Tongue (tissue), 2 donors: Measurements from ENCODE around the gene ABCC4. TPM values are rescaled to one million over a fixed set of nuclear protein-coding genes. Genes with fewer than 3 reads are reported as not detected.
A peak's percentile ranks its signal among the peaks of the same experiment; 100 is the strongest.

Experiments
- DNase-seq: peaks from one replicate; pipeline ENCODE4 v3.0.0-alpha.2; 2015
- total RNA-seq: library from RNA; depleted of rRNA; stranded (reverse); fragments of >200 nt; gene quantifications from one replicate; pipeline ENCODE4 v1.2.3, GENCODE V29; 2014

Gene ABCC4
- total RNA-seq, 1 donor from 2014 or later: 9.2 TPM

DNA sequence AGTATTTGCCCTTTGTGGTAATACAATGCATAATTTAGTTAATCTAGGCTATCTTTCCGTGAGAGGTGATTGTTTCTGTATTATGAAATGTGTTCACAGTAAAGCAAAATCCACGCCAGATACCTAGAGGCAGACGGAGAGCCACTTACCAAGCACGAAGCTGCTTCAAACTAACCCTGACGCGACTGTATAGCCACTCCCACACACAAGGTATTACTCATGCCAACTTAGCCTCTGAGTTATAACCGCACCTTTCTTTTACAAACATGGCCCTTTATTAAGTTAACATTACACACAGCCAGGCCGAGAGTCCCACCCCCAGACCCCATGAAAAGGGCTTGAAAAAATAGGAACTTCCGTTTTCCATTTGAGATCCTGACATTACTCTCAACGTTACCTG is 185.7 kb downstream of the ABCC4 start:
- peak; percentile 24 for DNase-seq

DNA sequence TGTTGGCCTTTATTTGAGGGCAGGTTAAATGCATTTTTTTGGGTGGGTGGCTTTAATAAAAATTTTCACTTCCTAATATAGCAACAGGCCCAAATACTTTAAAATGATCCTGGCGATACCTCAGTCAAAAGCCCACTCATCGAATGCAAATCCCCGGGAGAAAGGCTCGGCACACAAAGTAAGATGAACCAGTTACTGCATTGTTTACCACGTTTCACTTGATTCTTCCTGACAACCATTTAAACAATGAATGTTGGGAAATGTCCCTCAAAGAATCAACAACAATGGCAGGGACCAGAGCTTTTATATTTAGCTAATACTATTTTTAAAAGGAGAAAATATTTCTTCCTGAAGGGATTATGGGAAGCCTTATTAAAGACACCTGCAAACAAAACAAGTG is 187.7 kb downstream of the ABCC4 start:
- no peak for DNase-seq

DNA sequence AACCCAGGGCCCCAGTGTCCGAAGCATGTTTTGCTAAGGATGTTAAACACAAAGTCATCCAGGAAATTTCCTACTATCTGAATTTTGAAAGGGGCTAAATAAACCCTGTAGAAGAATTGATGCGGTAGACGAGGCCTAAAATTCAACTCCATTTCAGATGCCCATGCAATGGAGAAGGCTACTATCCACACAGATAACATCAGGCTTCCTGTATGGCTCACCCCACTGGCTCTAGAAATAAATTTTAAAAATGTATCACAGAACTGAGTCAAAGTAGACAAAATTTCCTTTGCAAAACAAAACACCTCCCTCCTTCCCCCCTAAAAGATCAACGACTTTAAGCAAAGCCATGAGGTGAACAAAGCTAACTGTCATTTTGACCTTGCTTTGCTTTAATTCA is 188.4 kb downstream of the ABCC4 start:
- DNase-seq: no peak

DNA sequence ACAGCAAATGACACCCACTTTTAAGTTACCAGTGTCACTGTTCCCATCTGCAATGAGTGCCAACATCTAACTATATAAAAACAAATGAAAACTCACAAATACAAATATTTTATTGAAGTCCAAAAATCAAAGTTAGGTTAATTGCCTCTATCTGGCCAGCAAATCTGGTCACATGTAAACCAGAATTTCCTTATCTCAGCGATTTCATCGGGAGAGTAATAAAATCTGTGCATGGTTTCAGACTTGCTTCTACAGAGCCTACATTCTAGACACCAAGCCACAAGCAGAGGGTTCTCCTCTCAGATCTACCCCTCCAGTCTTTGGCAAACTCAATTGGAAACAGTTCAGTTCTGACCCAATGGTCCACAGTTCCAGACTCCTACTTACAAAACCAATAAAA is 189.6 kb downstream of the ABCC4 start:
- no peak for DNase-seq

DNA sequence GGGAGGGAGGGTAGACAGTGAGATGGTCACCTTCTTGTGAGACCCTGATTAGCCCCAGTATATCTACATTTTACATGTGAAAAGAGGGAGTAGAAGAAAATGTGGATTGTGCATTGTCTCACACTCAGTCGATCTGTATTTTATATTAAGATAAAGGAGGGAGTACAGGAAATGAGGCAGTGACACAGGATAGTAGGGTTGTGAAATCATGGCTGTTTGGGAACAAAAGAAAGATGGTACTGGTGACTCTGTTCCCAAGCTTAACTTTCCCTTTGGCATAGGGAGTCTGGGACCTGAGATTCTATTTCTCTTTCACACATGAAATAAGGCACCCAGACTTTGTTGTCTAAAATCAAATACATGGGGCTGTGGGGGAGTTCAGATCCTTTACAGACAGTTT is 194.7 kb downstream of the ABCC4 start:
- DNase-seq: no peak

DNA sequence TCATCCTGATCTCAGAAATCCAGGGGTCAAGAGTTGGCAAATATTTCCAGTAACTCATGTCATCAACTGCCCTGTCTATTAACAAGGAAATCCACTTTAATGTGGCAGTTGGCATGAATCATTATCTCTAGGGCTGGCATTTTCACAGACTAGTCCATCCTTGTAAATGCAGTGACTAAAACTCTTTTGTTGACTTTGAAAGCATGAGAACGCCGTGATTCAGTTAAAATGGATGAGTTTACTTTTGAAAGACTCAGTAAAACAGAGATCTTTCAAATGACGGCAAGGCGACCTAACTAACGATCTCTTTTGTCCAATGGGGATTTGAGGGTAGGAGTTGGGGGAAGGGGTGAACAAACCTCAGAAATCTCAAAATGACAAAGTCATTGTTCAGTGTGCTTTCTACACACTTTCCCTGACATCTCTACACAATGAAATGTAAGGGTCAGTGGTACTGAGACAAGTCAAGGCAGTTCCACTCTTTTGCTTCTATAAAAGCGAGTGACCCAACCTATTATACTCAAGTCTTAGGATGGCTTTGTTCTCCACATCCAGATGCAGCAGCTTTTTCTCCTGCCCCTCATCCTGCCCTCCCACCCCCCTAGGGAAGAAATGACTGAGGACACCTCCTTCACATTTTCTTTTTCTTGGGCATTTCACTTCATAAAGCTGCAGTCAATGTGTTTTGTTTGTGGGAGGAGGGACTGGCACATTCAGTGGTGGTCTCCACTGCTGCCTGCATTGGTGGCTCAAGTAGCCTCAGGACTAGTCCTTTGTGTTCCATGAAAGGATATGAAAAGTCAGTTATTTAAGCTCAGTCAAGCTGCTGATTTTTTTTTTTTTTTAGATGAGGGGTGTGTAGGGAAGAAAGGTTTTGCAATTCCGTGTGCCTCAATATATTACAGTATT is 200.5 kb downstream of the ABCC4 start:
- DNase-seq: no peak

DNA sequence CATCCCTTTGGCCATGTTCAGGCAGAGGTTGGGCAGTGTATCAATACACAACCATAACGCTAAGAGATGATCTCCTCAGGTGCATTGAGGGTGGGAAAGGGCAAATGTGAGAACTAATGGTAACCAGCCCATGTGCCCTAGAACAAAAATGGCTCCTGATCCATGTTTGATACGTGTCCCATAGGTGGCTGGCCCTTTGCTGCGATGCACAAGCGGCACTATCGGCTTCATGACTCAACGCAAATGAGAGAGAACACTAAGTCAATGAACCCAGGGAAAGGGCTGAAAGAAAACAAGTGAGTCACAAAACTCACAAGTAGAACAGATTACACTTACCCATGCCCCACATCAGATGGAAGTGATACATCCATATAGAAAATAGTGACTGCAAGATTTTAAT is 201.7 kb downstream of the ABCC4 start:
- no peak for DNase-seq

DNA sequence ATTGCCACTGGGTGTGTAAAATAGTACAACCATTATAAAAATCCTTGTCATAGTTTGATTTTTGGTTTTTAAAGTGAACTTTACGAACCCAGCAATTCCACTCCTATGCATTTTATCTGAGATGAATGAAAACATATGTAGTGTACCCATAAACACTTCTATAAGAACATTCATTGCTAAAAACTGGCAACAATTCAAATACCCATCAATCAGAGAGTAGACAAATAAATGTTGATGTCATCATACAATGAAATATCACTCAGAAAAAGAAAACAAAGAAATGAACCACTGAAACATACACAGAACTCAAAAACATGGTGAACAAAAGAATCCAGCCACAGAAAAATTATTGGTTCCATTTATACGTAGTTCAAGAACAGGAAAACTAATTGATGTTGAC is 202.3 kb downstream of the ABCC4 start:
- DNase-seq: no peak

DNA sequence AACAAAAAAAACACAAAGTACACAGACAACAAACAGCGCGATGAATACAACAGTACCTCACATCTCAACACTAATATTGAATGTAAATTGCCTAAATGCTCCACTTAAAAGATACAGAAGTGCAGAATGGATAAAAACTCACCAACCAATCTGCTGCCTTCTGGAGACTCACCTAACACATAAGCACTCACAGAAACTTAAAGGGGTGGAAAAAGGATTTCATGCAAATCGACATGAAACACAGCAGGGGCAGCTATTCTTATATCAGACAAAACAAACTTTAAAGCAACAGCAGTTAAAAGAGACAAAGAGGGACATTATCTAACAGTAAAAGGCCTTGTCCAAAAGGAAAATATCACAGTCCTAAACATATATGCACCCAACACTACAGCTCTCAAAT is 209.5 kb downstream of the ABCC4 start:
- DNase-seq: no peak

DNA sequence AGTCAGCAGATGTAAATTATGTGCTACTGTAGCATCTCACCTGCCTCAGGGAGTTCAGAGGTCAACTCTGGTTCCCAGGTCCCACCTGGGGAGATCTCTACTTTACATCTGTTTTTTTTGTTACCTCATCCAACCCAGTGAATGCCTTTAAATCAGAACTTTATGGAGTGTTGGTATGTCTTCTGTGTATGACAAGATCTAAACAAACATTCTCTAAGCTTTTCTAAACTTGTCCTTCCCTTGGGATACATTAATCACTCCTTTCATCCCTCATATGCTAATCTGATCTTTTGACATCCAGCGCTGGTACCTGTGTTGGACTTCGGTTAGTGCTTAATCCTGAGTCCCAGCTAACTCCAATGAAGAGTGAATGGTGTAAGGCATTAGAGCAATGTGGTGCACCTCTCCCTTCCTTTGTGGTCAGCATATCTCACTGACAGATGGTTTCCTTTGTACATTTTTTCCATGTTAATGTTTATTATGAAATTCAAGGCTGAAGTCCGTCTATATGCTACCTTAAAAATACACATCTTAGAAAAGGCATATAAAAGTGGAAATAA is 213.4 kb downstream of the ABCC4 start:
- no peak for DNase-seq

DNA sequence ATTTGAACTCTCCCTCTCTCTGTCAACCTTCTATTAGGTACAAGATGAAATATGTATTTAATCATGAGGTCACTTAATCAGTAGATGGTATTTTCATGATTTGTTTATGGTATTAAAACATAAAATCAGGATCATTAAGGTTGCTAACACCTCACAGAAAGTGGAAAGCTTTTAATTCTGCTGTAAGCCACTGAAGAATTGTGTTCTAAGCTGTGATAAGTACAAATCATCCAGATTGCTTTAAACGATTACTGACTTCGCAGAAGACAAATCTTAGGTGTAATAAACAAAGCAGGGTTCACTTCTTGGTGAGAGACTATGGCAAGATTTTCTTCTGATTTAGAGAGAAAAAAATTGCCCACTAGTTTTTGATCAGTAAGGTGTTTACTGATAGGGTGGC is 214.5 kb downstream of the ABCC4 start:
- DNase-seq: no peak

DNA sequence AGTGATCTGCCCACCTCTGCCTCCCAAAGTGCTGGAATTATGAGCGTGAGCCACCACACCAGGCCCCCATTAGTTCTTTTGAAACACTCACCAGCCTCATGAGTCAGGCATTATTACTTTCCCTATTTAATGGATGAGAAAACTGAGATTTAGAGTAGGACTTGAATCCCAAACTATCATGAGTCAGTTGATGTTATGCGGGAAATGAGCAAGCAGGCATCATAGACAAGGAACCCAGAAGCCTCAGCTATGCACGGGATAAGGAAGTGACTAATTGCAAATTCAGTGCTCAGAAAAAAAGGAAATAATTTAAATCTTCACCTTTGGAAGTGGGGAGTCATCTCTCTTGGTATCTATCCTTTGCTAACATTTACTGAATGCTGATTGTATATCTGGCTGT is 217.5 kb downstream of the ABCC4 start:
- no peak for DNase-seq

DNA sequence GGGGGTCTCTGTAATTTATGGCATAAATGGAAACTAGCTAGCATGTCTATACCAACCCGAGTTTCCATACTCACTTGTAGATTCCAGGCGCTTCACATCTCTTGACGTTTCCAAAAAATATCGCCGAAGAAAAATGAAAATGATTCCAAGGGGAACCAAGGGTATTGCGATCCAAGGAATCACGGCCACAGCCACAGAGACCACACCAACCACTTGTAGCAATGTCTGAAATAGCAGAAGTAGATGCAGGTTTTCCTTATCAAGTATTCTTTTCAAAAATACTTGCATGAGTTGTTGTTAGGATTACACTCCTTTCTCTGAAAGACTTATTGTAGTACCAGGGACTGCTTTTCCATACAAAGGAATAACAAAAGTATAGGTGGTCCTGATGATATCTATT is 218.2 kb downstream of the ABCC4 start:
- DNase-seq: no peak

DNA sequence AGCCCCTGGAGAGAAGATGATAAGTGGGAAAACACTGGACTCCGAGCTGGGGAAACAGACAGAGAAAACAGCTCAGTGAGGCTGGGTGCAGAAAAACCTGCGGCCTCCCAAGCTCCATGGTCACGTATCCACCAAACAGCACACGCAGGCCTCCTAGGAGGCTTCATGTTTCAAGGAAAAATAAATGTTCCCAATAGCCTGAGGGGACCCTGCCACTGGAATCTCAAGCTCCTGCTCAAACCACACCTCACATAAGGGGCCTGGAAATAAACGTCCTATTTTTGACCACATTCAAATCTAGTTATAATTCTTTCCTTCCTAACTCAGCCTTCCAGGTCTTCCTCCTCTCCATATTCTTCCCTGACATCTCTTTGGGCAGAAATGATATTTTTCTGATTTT is 225.7 kb downstream of the ABCC4 start:
- DNase-seq: peak; percentile 3

DNA sequence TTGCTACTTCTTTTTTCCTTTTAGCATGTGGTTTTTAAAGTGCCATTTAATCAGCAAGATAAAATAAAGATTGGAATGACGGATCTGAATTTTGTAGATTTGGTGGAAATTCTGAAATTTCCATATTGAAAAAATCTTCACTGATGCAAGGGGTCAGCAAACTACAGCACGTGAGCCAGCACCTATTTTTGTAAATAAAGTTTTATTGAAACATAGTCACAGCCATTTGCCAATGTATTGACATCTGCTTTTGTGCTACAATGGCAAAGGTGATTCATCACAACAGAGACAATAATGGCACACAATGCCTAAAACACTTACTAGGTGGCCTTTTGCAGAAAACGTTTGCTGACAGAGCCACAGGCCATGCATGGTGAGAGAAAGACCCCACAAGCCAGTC is 226.4 kb downstream of the ABCC4 start:
- no peak for DNase-seq

DNA sequence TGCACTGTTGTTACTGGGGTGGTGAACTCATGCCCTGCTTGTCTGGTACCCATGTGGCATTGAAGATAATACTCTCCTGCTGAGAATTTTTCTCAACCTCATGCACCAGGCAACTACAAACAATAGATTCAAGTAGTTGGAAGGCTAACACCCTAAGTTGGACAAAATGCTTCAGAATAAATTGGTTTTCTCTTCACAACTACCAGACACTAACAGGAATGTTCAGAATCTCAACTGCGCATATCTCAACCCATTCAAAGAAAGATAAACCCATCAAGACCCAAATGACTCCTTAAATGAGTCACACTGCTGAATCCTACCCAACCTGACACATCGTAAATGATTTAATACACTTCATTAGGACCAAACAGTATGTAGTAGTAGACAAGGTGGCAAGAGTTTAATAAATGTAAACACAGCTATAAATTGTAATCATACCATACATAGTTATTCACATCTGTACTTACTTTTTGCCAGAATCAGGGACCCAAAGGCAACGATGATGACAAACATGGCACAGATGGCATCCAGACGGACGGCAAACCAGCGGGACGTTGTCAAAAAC is 227.4 kb downstream of the ABCC4 start:
- DNase-seq: no peak

DNA sequence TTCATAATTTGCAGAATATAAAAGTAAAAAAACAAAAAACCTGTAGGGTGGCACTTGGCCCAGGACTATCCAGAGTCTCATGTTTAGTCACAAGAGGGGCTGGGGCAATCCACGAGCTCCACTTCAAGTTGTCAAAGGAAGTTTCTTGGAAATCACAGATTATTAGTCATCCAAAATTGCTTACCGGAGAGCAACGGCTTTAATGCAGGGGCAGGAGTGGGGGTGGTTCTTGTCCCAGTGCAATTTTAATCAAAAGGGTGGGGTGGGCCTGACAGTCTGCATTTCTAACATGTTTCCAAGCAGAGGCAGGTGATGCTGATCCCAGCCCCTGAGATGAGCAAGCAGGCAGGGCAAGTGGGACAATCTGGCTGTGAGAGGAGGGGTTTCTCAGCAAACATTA is 233.9 kb downstream of the ABCC4 start:
- DNase-seq: no peak

DNA sequence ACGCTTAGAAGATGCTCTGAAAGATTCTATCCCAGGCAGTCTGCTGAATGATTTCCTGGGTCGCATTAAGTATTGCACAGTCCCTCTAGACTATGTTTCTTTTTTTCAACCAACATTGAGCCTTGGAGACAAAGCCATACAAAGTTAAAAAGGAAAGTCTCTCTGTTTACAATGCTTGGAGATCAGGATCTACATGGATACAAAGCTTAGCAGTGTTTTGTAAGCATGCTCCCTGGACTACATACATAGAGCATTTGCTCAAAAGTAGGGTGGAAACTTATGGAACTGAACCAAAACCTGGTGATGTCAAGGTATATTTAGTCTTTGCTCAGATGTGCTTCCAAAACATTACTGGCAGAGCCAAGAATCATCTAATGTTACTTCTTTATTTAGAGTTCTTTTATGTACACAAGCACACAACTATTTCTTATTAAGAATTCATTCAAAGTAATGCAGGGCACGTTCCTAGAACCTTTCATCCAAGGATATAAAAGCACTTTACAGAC is 241.2 kb downstream of the ABCC4 start:
- DNase-seq: peak; percentile 34

DNA sequence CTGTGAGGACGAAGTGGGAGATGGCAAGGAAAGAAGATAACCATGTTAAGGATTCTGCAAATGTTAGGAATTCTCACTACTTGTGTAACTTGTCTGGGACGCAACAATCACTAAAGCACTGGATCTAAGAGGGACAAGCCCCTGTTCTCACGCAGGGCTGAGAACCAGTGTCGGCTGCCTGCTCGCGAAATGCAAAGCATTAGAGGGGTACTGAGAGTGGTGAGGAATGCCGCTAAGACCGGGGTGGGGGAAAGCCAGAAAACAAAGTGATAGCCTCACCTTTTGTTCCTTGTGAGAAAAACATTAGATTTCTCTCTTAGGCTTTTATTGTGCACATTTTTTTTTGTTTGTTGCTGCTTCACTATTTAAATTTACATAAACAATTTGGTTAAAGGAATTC is 241.9 kb downstream of the ABCC4 start:
- DNase-seq: no peak

DNA sequence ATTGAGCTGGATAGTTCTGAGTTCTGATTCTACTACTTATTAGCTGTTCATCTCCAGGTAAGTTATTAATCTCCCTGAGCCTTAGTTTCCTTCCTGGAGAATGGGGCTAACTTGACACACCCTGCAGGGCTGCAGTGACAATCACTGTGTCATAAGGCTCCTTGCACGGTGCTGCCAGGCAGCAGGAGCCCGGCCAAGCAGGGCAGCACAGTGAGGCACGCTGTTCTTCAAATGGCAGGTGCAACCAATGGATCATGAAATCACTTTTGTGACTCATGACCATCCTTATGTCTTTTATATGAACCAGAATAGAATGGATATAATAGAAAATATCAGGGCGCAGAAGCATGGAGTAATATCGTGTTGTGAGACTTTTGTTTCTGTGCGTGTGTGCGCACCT is 242.6 kb downstream of the ABCC4 start:
- DNase-seq: no peak

DNA sequence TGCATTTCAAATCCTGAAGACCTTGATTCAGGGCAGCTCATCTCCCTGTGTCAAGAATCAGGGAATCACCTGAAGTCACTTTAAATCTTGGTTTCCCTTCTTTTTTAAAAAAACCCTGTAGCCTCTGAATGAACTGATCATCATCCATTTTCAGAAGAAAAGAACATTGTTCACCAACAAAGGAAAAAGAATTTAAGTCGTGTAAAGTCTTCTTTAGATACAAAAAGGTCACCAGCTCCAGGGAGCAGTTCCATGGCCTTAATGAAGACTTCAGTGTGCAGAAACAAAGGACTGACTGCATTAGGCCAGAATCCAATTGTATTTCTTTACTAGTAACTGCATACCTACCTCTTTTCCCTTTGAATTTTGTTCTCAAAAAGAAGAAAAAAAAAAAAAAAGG is 245.0 kb downstream of the ABCC4 start:
- no peak for DNase-seq

DNA sequence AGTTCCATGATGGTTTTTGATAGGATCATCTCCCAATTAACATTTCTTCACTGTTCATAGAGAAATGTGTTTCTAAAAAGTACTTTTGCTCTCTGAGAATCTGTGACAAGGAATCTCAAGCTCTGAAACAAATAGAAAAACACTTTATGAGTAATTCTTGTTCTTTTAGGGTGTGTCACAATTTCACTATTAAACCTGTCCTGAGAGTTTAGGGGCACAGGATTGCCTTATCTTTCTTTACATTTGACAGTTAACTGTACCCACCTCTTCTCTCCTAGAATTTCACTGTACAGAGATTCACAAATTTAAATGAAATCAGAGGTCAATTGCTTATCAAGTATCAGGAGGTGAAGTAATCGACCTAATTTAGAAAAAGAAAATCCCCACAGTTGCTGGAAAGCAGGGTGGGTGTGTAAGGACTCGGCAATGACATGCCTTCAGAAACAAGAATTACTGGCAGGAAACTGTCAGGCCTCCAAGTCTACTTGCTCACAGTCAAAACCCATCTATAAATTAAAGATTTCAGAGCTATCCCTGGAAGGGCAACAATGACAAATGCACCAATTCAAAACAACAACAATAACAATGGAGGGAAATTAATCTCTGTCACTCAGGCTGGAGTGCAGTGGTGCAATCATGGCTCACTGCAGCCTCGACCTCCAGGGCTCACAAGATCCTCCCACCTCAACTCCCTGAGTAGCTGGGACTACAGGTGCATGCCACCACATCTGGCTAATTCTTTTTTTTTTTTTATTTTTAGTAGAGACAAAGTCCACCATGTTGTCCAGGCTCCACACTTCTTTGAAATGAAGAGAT is 250.2 kb downstream of the ABCC4 start:
- no peak for DNase-seq

DNA sequence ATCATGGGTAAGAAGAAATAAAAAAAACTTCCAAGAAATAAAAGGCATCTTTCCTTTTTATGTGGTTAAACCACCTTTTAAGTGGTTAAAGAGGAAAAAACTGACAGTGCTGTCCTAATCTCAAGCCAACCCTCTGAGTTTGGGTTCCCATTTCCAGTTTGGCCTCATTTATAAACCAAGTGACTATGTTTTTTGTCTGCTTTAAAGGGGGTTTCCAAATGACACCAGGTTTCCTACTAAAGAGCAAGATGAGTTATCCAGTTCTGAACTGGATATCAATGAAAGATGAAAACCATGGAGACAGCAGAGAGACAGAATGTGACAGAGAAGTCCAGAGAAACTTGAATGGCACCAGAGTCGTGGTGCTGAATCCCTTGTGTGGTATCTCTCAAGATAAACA is 251.5 kb downstream of the ABCC4 start:
- DNase-seq: no peak
